IPS-11a (cell line): ENCODE data around the gene ZSCAN16.

Experiments used
- H3K4me3 ChIP-seq: one replicate; pipeline ENCODE4 v1.5.1; 2013; ENCODE audit warnings: low read depth, low read length, control low read depth

Gene ZSCAN16

DNA sequence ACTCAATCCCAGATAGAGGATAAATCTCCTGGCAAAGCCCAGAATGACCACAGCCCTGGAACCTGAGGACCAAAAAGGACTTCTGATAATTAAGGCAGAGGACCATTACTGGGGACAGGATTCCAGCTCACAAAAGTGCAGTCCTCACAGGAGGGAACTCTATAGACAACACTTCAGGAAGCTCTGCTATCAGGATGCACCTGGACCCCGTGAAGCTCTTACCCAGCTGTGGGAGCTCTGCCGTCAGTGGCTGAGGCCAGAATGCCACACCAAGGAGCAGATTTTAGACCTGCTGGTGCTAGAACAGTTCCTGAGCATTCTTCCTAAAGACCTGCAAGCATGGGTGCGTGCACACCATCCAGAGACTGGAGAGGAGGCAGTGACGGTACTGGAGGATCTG, 992 bp downstream of the ZSCAN16 start:
- no peak overlapping the region for H3K4me3 ChIP-seq

DNA sequence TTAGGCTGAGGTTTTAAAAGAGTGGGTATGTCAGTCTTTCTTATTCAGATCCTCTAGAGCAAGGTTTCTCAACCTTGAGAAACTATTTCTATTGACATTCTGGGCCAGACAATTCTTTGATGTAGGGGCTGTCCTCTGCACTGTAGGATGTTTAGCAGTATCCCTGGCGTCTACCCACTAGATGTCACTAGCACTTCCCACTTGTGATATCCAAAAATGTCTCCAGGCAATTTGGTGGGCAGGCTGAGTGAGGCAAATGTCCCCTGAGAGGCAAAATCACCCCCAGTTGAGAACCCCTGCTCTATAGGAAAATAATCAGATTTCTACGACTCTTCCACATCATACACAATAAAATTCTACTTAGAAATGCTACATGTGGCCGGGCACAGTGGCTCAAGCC, 9.6 kb downstream of the ZSCAN16 start:
- H3K4me3 ChIP-seq = no peak overlapping the region

DNA sequence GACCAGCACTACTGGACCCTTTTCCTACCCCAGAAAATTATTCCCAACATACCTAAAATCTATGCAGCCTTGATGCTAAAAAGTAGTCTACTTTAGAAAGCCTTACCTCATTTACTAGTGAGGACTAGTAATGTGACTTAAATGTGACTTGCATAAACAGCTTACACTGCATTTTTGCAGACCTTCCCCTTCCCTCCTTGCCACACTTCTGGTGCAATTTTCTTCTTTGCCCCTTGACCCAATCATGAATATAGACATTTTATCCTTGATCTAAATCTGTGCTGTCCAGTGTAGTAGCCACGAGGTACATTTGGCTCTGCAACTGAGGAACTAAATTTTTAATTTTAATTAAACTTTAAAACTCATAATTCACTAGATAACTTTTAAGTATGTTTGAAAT, 10.3 kb downstream of the ZSCAN16 start:
- no peak overlapping the region for H3K4me3 ChIP-seq

DNA sequence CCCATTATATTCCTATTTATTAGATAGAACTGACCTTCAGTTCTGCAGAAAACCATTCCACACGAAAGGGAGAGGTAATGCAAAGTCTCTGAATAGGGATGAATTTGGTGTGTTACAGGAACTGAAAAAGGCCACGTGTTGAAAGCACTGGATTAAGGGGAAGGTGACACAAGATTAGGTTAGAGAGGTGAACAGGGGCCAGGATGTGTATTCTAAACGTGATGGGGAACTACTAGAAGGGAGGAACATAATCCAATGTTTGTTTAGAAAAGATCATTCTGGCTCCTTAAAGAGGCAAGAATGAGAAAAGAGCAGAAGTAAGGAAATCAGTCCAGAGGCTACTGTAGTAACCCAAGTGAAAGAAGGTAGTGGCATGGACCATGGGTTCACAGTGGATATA, 11.0 kb downstream of the ZSCAN16 start:
- no peak overlapping the region for H3K4me3 ChIP-seq

DNA sequence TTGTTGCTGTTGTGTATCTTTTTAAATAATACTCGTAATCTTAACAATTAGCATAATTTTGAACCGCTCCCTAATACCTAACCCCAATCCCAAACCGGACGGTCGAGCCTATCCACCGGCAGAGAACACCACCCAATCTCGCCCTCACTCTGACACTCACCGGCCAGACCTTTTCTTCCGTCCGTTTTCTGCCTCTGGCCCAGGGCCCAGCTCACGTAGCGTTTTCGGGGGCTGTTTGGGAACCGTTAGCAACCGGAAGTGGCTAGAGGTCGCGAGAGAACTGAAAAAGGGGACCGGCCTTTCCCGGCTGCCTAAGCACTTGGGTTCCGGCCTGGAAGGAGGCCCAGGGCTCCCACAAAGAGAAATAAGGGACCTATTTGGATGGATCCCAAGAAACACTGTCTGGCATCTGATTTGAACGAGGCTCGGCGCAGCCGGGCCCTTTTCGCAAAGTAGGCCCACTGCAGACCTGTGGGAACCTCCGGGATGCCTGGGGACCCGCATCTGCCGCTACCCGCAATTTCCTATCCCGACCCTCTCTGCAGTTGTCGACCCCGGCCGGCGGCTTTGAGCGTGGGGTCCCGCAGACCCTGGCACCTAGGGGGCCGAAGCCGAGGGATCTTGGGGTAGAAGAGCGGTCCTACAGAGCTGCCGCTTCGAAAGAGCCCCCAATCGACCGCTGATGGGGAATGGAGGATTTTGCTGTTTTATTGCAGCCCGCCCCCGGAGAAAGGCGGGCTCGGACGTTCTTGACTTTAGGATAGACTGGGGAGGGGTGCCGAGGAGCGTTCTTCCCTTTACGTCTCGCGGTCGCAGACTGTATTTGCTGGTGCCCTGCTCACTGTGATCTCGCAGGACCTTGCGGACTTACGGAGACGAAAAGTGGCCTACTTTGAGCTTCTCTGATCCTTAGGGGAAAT, 12.4 kb downstream of the ZSCAN16 start:
- H3K4me3 ChIP-seq = peak overlapping the region; percentile 82

DNA sequence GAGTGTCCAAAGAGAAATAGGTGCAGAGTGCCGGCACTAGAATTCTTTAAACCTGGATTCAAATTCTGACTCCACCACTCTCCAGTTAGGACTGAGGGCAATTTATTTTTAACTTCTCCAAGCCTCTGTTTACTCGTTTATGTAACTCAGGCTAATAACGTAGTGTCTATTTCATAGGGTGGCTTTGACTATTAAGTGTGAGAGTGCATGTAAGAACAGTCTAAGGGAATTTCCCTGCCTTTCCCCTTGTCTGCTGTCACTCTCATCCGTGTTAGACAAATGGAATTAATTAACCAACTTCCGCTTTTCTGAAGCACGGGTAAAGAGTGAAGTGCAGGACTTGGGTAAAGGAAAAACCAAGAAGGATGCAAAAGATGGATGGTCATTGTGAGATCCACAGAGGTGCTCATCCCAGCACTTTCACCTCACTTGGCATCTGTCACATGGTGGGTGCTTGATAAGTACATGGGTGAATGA, 13.1 kb downstream of the ZSCAN16 start:
- peak overlapping the region; percentile 82 for H3K4me3 ChIP-seq

DNA sequence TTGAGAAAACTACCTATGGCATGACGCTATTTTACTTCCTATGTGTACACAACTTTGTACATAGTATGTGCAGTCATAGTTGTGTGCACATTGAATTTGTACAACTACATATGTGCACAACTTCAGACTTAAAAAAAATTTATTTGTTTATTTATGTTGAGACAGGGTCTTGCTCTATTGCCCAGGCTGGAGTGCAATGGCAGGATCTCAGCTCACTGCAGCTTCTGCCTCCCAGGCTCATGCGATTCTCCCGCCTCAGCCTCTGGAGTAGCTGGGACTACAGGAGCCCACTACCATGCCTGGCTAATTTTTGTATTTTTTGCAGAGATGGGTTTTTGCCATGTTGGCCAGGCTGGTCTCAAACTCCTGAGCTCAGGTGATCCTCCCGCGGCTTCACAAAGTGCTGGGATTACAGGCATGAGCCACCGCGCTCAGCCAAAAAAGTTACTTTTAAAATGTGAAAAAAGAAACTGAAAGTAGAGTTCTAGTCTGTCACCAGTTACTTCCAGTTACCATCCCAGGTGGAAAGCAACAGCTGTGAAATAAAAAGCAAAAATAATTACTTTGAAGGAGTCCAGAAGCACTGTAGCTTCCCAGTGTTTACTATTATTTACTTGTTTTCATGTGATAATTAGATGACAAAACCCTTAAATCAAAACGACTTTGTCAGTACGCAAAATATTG, 15.6 kb downstream of the ZSCAN16 start:
- no peak overlapping the region for H3K4me3 ChIP-seq

DNA sequence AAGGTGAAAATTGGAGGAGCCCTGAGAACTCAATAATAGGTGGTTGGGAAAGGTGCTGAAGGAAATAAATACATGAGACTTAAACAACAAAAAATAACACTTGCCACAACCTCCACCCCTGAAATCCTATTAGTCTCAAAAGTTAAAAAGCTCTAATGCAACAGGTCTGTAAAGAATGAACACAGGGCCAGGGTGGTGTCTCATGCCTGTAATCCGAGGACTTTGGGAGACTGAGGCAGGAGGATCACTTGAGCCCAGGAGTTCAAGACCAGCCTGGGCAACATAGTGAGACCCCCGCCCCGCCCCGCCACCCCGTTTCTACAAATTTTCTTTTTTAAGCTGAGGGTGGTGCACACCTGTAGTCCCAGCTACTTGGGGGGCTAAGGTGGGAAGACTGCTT, 16.2 kb downstream of the ZSCAN16 start:
- H3K4me3 ChIP-seq = no peak overlapping the region

DNA sequence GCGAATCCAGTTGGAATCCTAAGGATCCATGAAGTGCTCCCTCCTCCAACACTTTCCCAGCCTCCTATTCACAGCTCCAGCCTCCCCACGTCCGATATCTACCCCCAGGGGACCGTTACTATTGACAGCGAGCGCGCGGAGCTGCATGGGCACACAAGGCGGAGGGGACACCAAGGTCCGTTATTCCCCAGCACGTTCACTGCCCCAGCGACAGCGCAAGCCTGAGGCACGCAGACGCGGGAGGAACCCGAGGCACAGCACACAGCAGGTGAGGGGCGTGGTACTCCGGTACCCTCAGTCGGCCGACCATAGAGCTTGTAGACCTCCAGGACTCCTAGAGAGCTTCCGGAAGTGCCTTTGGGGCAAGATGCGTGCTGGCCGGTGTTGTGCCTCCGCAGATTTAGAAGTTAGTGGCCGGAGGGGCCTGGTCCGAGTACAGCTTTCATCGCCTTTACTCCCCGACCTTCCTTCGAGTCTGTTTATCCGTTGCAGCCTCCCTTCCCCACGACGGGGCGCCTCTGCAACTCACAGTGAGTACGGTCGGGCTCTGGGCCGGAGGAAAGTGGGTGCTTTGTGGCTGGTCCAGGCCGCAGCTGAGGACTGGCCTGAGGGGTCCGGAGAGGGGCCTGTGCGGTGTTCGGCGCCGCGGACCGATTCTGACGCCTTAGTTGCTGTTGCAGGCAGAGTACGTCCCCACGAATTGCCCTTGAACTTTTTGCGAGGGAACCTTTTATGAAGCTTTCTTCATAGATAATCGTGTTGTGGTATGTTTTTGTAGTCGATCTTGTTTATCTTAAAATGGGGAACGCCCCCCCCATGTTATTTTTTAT, 17.3 kb downstream of the ZSCAN16 start, which contains the start of gene ZKSCAN8:
Gene ZKSCAN8 (plus strand): TSS at position 384 of the 830 bp plus-strand sequence. CDS start 6,525 bp downstream, outside the sequence.
- H3K4me3 ChIP-seq = peak within 1 kb of the TSS; percentile 94

DNA sequence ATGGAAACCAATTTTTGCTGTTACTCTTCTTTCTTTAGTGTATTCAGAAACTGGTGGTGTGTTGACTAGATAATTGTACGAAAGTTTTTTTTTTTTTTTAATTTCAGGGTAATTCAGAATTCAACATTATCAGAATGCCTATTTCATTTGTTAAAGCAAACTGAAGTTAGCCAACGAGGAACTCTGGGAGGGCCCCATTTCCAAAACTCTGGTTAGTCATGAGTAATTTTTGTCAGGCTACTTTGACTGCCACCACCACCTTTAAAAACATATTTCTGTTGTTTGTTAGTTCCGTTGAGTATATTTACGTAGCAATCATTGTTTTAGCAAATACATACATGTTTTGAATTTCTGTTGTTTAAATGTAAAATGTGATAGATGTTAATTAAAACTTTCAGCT, 18.0 kb downstream of the ZSCAN16 start:
- H3K4me3 ChIP-seq = peak overlapping the region; percentile 94

DNA sequence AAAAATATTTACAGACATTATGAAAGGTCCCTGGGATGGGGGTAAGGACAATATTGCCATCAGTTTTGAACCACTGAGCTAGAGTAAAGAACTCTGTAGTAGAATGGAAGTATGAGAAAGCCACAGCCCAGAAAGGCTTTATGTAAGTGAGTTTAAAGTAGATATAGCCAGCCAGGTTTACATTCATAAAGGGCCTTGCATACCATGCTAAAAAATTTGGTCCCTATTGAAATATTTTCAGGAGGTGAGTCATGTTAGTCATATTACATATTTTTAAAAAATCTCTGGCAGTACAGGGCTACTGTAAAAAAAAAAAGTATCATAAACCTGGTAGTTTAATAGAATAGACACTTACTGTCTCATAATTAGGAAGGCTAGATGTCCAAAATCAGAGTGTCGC, 20.8 kb downstream of the ZSCAN16 start:
- H3K4me3 ChIP-seq = no peak overlapping the region

DNA sequence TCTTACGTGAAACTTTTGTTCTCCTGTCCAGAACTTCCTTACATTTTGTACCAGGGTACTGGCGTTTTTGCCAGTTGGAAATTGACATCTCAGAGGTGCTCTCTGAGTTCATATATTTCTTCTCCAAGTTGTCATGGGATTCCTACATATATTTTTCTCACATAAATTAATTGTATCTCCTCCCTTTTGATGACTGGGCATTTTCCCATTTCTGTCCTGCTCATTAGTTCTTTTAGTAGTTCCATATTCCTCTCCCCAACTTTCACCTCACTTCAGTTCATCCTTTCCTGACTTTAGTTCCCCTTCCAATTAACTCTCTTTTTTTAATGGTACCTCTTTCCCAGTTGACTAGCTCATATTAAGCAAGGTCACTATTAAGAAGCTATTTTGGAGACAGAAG, 28.1 kb downstream of the ZSCAN16 start:
- H3K4me3 ChIP-seq = no peak overlapping the region

DNA sequence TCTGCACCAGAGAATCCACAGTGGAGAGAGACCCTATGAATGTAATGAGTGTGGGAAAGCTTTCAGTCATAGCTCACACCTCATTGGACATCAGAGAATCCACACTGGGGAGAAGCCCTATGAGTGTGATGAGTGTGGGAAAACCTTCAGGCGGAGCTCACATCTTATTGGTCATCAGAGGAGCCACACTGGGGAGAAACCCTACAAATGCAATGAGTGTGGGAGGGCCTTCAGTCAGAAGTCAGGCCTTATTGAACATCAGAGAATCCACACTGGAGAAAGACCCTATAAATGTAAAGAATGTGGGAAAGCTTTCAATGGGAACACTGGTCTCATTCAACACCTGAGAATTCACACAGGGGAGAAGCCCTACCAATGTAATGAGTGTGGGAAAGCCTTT, 29.1 kb downstream of the ZSCAN16 start:
- no peak overlapping the region for H3K4me3 ChIP-seq

DNA sequence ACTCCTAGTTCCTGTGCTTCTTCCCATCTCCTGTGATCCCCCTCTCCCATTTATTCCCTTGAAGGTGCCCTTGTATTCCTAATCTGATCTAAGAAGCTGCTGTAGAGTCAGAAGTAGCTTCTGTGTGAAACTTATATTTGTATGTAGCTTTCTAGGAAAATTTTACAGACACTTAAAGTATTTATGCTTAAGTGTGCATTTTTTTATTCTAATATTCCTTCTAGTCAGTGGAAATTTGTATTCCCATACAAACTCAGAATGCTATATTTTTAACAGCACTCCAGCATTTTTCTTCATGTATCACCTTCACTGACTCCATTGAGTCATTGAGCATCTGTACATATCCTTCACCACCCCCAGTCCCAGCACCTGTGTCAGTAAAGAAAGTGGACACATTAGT, 29.9 kb downstream of the ZSCAN16 start:
- H3K4me3 ChIP-seq = no peak overlapping the region

DNA sequence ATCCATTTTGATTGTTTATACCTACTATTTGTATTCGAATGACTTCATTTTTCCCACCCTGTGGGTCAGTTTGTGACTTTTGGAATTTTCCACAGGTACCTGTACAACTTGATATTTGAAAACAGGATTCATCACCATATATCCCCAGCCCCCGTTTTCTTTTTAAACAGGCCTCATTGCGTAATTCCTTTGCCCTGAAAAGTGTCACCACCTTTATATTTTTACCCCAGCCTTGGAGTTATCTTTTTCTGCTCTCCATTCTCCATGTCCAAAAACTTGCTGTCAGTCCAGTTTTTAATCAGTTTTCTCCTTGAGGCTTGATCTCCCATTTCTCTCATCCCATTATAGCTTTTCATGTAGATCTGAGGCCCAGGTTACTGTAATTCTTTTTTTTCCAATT, 33.9 kb downstream of the ZSCAN16 start:
- no peak overlapping the region for H3K4me3 ChIP-seq

DNA sequence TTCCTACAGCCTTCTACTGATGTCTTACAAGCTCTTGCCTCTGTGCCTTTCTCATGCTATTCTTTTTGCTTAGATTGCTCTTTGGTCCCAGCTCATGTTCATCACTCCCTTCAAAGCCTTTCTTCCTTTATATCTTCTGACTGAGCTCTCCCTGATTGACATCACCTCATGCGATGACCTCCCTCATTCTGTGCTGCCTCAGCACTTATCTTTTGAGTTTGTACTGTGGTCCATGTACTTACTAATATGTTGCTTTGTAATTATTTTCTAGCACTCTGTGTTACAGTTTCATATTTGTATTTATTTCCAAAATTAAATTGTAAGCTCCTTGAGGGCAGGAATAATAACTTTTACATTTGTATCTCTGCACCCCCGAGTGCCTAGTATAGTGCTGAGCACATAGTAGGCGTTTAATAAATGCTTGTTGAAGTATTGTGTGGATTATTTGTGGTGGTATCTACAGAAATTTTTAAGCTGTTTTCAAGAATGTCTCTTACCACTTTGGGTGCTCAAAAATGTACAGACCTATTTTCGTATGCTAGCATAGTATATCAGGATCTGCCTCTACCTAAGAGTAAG, 34.7 kb downstream of the ZSCAN16 start:
- no peak overlapping the region for H3K4me3 ChIP-seq

DNA sequence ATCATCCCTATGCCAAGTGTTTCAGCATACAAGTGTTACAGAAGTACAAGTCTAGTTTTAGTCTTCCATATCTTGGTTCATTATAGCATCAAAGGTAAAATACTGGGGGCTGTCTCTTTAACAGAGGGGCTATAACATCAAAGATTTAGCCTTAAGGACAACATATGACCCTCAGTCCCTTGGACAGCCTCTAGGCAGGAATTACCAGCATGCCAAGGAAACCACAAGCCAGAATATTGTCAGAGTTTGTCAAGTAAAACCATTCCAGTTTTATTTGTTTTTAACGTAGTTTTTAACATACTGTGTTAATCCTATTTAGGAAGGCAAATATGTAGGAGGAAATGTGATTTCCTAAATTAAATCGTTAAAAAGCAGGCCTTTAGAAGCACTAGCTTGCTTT, 35.8 kb downstream of the ZSCAN16 start:
- no peak overlapping the region for H3K4me3 ChIP-seq

DNA sequence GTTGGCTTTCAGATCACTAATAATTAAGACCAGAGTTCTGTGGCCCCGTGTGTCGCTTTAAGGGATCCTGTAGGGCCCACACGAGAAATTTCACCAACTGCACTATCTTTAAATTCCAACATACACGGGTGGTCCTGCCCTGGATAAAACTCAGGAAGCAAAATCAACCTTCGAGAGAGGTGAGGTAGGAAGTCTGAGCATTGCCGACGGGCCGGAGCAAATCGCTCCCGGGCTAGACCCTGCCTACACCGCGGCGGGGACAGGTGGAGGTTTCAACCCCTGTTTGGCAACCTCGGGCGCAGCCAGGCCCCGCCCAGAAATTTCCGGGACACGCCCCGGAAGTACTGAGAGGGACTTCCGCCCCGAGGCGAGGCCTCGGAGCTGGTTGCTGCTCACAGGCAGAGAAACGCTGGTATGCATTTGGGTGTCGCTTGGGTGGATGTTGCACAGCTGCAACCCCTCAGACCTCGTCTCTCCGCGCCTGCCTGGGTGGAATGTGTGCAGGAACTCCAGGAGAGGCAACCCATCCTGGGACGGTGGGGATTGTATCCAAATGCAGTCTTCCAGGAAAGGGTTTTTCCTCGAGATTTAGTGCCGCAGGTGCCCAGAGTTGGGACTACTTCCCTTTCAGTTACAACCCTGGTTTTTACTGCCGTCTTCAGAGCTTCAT, 37.1 kb downstream of the ZSCAN16 start:
- peak overlapping the region; percentile 58 for H3K4me3 ChIP-seq

DNA sequence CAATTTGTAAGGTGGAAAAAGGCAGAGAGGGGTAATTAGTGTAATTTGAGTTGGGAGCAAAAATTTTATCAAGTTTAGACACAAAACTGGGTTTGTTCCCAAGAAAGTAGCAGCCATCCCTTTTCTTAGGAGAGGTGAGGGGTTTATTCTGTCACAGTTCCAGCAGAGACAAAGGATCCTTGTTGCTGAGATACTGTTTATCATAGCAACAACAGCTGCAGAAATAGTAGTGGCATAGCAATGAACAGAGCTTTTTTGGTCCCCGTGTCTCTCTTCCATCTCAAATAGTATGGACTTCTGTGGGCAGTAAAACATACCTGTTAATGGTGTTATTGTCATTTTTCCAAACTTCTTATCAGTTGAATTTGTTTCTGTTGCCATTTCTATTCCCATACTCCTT, 41.2 kb downstream of the ZSCAN16 start:
- no peak overlapping the region for H3K4me3 ChIP-seq

DNA sequence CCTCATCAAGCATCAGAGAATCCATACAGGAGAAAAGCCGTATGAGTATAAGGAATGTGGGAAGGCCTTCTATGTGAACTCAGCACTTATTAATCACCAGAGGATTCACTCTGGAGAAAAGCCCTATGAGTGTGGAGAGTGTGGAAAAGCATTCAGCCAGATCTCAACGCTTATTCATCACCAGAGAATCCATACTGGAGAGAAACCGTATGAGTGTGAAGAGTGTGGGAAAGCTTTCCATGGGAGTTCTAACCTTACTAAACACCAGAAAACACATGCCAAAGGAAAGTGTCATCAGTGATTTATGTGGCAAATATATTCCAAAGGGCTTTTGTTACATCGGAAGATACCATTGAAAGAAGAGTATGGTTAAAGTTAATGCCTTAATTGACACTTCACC, 42.7 kb downstream of the ZSCAN16 start:
- H3K4me3 ChIP-seq = no peak overlapping the region
